ENCODE measurements around the gene NT5C3B. TPM values are rescaled to one million over a fixed set of nuclear protein-coding genes. Genes with fewer than 3 reads are reported as not detected.
A peak's percentile ranks its signal among the peaks of the same experiment; 100 is the strongest.

The NT5C3B gene
- polyA plus RNA-seq, 1 of the 3 experiments (the other 2 are of a cell fraction), result 87.4 TPM

- Histone ChIP-seq H4K20me1 (ENCODE audit: insufficient read depth) (no peaks in the 10 kb centered on the region), H3K27me3 (ENCODE audit: insufficient read depth) (no peaks in the 10 kb centered on the region), H3K4me1 (ENCODE audit: control insufficient read depth in 1 of 2, insufficient read depth in 2 of 2, low read depth in 1 of 2, low read length in 1 of 2) (peaks cover 0 to 6% of the 10 kb centered on the region in 2 experiments; a peak in 1 of 4 replicates), H3K27ac (ENCODE audit: low read depth in 2 of 2, low read length in 1 of 2) (no peak overlapping the region), H3K9ac (no peak overlapping the region), H2AFZ (ENCODE audit: low read depth) (no peak overlapping the region), H3K36me3 (replicated peaks in 1 of 2; ENCODE audit: control insufficient read depth in 1 of 2, insufficient read depth in 2 of 2, low read length in 1 of 2) (peaks cover 0 to 6% of the 10 kb centered on the region in 2 experiments), H3K79me2 (ENCODE audit: insufficient read depth) (no peaks in the 10 kb centered on the region), H3F3A (replicated peaks; ENCODE audit: insufficient read depth) (no peaks in the 10 kb centered on the region), H3K4me2 (no peak overlapping the region), H3K4me3 (ENCODE audit: low read depth in 2 of 2, low read length in 1 of 2) (peak overlapping the region in 1 of 2 experiments; percentile 43; a peak in 1 of 4 replicates), H3K9me3 (no peaks in the 10 kb centered on the region), H3K9me2 (no peaks in the 10 kb centered on the region)
- peak; percentile 89 for DNase-seq
- ChIA-PET CTCF (interaction anchor here (0.6 to 20.2 kb wide), 52 partner anchors 9 to 165 kb away, joined by 3 to 405 read pairs (median 4); partner anchors contain the start of genes CNP, FKBP10, HAP1 and JUP), POLR2A (interaction anchor here (0.7 to 1.6 kb wide), 3 partner anchors 12 to 64 kb away, joined by 3 to 7 read pairs (median 5); partner anchors contain the start of gene JUP)
- WGBS (ENCODE audit: low lambda C conversion rate), result 45% methylated on average over 7 of the region's 14 CpGs
- no peak for TF ChIP-seq IRF3 (IDR thresholded peaks at IDR 0.05; ENCODE audit: low read depth, low read length)
- no peak; the same call in 1 of the 2 replicates for TF ChIP-seq PBX3 (IDR thresholded peaks at IDR 0.05)
- TF ChIP-seq SMC3 (IDR thresholded peaks at IDR 0.05; ENCODE audit: low read depth, low read length), result peak; percentile 99
- TF ChIP-seq MAX (IDR thresholded peaks at IDR 0.05; ENCODE audit: low read depth), result no peak
- peak; percentile 59 for TF ChIP-seq POLR2AphosphoS5 (IDR thresholded peaks at IDR 0.05; ENCODE audit: low read depth, low read length)
- peak; percentile 96 for TF ChIP-seq CTCF (IDR thresholded peaks at IDR 0.05)
- TF ChIP-seq RAD21 (IDR thresholded peaks at IDR 0.05; ENCODE audit: low read length), result peak; percentile 90
- TF ChIP-seq CHD2 (IDR thresholded peaks at IDR 0.05; ENCODE audit: low read length, partially characterized antibody), result peak; percentile 29
These were observed 34.4 kb downstream of the NT5C3B start for GRCh38 chr17:41801374-41802271.

Data from SK-N-SH (cell line).